Peyer's patch (tissue), 4 donors: ENCODE results near the gene MRAP.

Experiments
- POLR2A ChIP-seq, 2 donors: fragments of 450-650 bp; IDR thresholded peaks; one replicate each; pipeline ENCODE4 v1.5.1; 2017; ENCODE audit warnings: antibody characterized with exemption in 2 of 2, mild to moderate bottlenecking in 2 of 2, moderate library complexity in 2 of 2
- TF ChIP-seq, protein P1 (sequence below), 6 experiments: fragments of 450-650 bp in 4 of 6; fragments of 200-600 bp in 2 of 6; sonication (generic) in 1 of 6; IDR thresholded peaks; one replicate each; pipeline ENCODE4 v1.5.1; 2017 to 2019; ENCODE audit warnings: antibody characterized with exemption in 6 of 6, mild to moderate bottlenecking in 3 of 6, moderate library complexity in 1 of 6

DNA sequence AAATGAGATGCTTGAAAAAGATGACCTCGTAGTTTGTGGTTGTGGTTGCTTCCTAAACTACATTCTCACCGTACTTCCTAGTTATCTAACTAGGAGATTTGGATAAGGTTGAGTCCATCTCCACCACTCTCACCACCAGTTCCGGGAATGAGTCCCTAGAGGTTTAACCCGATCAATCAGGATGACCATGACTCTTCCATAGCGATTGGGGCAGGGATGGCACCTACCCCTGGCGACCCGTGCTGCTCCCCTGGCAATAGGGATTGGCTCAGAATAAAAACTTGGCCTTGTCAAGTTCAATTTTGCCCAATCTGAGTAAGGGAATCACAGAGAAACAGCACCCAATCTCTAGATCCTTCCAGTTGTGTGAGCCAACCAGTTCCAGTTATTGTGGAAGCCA is 17.1 kb upstream of the MRAP start:
- TF ChIP-seq, protein P1, sequence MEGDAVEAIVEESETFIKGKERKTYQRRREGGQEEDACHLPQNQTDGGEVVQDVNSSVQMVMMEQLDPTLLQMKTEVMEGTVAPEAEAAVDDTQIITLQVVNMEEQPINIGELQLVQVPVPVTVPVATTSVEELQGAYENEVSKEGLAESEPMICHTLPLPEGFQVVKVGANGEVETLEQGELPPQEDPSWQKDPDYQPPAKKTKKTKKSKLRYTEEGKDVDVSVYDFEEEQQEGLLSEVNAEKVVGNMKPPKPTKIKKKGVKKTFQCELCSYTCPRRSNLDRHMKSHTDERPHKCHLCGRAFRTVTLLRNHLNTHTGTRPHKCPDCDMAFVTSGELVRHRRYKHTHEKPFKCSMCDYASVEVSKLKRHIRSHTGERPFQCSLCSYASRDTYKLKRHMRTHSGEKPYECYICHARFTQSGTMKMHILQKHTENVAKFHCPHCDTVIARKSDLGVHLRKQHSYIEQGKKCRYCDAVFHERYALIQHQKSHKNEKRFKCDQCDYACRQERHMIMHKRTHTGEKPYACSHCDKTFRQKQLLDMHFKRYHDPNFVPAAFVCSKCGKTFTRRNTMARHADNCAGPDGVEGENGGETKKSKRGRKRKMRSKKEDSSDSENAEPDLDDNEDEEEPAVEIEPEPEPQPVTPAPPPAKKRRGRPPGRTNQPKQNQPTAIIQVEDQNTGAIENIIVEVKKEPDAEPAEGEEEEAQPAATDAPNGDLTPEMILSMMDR (IDR thresholded peaks at IDR 0.05): no peak
- no peak for TF ChIP-seq POLR2A (IDR thresholded peaks at IDR 0.05)
